AG09309 (cell line): ENCODE measurements around the gene DNAJA4.

Experiments used
- DNase-seq: peaks from one replicate; pipeline ENCODE4 v3.0.0-alpha.2; 2010; ENCODE audit warnings: low read depth
- H3K4me3 ChIP-seq: 2 replicates; pipeline ENCODE4 v1.5.1; 2011; ENCODE audit warnings: mild to moderate bottlenecking, low read depth, low read length, moderate library complexity; ENCODE audit not compliant: control insufficient read depth
- TF ChIP-seq, protein P1 (sequence below): IDR thresholded peaks from 2 replicates; pipeline ENCODE4 v1.5.1; 2011; ENCODE audit warnings: mild to moderate bottlenecking, low read depth, low read length, inconsistent platforms; ENCODE audit not compliant: insufficient read depth, control insufficient read depth; ENCODE audit errors: missing control alignments

Gene DNAJA4

GRCh38 chr15:78225783-78226541, 38.4 kb upstream of the DNAJA4 start:
- no peak for DNase-seq
- no peak overlapping the region for H3K4me3 ChIP-seq
- TF ChIP-seq, protein P1, sequence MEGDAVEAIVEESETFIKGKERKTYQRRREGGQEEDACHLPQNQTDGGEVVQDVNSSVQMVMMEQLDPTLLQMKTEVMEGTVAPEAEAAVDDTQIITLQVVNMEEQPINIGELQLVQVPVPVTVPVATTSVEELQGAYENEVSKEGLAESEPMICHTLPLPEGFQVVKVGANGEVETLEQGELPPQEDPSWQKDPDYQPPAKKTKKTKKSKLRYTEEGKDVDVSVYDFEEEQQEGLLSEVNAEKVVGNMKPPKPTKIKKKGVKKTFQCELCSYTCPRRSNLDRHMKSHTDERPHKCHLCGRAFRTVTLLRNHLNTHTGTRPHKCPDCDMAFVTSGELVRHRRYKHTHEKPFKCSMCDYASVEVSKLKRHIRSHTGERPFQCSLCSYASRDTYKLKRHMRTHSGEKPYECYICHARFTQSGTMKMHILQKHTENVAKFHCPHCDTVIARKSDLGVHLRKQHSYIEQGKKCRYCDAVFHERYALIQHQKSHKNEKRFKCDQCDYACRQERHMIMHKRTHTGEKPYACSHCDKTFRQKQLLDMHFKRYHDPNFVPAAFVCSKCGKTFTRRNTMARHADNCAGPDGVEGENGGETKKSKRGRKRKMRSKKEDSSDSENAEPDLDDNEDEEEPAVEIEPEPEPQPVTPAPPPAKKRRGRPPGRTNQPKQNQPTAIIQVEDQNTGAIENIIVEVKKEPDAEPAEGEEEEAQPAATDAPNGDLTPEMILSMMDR, result no peak

- no peak overlapping the region for H3K4me3 ChIP-seq
- TF ChIP-seq, protein P1, result no peak
- no peak for DNase-seq
Measured at GRCh38 chr15:78228356-78228996, 35.9 kb upstream of the DNAJA4 start.

DNA sequence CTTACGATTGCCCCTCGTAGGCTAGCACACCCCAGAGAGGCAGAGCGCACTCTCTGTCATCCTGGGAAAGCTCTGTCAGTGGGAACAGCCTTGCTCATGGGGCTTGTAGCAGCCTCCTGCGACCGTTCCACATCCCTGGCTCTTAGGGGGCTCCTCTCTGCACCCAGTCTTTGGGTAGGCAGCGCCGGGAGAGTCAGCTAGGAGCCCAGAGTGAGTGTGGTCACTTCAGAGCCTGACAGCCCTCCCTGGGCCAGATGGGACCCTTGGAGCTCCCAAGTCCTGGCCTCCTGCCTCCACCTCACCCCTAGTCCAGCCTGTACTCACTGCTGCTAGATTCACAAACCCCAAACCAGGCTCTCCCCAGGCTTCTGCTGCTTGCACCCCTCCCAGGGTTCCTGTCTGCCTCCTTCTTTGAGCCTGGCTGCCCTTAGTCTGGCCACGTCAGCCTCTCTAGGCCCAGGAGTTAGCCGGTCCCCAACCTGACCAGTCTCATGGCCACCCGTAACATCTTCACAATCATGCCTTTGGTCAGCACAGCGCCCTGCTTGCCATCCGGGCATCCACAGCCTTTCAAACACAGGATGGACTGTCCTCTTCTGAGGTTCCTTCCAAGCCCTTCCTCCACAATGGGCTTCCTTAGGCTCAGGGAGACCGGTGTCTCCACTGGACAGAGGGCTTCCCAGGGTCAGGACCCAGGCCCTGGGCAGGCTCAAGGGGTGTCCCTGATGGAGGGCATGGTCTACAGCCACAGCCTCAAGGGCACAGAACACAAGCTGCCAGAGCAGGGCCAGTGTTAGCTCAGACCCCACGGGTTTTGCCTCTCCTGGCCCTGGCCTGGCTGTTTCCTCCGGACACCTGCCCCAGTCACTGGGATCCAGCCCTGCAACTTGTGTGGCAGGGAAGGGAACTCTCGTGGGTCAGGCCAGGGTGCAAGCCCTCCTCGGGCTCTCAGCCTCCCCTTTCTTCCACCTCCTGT, 34.6 kb upstream of the DNAJA4 start:
- DNase-seq, result no peak
- TF ChIP-seq, protein P1, result no peak
- H3K4me3 ChIP-seq, result no peak overlapping the region

DNA sequence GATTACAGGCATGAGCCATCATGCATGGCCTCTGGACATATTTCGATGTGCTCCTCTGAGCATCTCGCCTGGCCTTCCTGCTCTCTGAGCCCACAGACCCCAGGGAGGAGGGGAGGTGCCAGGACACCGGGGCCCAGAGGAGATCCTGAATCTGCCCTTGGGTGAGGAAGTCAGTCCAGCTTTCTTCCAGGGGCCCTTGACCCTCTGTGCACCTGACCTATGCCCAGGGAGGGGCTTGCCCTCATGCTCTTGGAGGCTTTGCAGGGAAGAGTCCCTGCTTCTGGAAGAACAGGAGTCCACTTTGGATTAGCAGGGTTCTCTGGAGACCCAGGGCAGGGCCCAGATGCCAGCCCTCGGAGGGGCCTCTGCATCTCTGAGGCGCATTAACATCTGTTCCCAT, 31.4 kb upstream of the DNAJA4 start:
- H3K4me3 ChIP-seq, result no peak overlapping the region
- DNase-seq, result no peak
- TF ChIP-seq, protein P1, result no peak

DNA sequence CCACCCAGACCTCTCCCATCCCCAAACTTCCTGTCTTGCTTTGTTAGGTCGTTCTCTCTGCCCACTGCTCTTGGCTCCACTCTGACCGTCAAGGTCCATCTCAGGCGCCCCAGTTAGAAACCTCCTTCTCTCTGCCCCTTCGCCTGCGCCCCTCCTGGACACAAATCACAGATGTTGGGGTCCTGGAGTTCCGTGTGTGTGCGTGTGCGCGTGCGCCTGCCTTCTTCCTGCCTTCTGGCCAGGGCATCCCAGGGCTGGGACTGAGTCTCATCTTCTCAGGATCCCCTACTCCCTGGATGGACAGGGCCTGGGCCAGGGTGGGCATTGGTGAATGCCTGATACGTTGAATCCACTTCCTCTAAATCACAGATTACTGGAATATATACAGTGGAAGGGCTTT, 30.9 kb upstream of the DNAJA4 start:
- no peak overlapping the region for H3K4me3 ChIP-seq
- no peak for DNase-seq
- TF ChIP-seq, protein P1, result no peak

GRCh38 chr15:78234515-78235040, 29.8 kb upstream of the DNAJA4 start, which contains the start of gene ACSBG1:
Gene ACSBG1, minus strand, starts transcription at chr15:78234565. Its CDS starts 64 bp downstream, at chr15:78234501.
- TF ChIP-seq, protein P1, result no peak
- no peak within 1 kb of the TSS for H3K4me3 ChIP-seq
- no peak for DNase-seq
